HepG2 (cell line): Measurements from ENCODE around the gene HELB.

Source experiments
- CEBPZ ChIP-seq: IDR thresholded peaks from 2 replicates; pipeline ENCODE4 v1.6.1; 2012; ENCODE audit warnings: low read length, improper control_type of control experiment
- CSRNP2 ChIP-seq: sonication (generic); formaldehyde crosslinking; conservative IDR thresholded peaks from 2 replicates; pipeline ENCODE4 v1.8.0; 2022; ENCODE audit warnings: low read depth, missing genetic modification reagents
- EZH2 ChIP-seq: conservative IDR thresholded peaks from 2 replicates; pipeline ENCODE4 v1.6.1; 2012; ENCODE audit warnings: mild to moderate bottlenecking, low read depth, low read length, moderate library complexity
- PAF1 ChIP-seq: IDR thresholded peaks from 2 replicates; pipeline ENCODE4 v1.6.1; 2016; ENCODE audit warnings: missing genetic modification reagents, missing compliant biosample characterization
- ZNF747 ChIP-seq: sonication (generic); formaldehyde crosslinking; IDR thresholded peaks from 2 replicates; pipeline ENCODE4 v1.8.1; 2023; ENCODE audit warnings: missing genetic modification reagents, mild to moderate bottlenecking, borderline replicate concordance

GRCh38 chr12:66367015-66367667 is 64.8 kb downstream of the HELB start:
- no peak for TF ChIP-seq CSRNP2
- TF ChIP-seq CEBPZ, result no peak
- TF ChIP-seq PAF1 (CRISPR knock-in tag), result no peak
- TF ChIP-seq EZH2, result no peak
- no peak for TF ChIP-seq ZNF747 (CRISPR knock-in tag)
